Measurements from ENCODE around the gene GALNT10.
"Not testable (repeated sequence)": the region's sequence is repeated elsewhere in the genome, so short reads cannot be mapped to it uniquely, and the experiment has no call there.

GALNT10 gene

GRCh38 chr5:154359221-154359573 lies 168.7 kb downstream of the GALNT10 start:
- no peak for DNase-seq

DNA sequence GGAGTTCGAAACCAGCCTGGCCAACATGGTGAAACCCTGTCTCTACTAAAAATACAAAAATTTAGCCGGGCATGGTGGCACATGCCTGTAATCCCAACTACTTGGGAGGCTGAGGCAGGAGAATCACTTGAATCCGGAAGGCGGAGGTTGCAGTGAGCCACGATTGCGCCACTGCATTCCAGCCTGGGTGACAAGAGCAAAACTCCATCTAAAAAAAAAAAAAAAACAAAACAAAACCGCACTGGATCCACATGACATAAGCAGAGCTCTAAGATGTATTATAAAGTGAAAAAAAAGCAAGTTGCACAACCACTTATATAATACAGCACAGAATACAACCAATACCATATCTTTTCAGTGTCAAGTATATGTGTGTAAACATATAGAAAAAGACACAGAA lies 169.7 kb downstream of the GALNT10 start:
- DNase-seq: not testable (repeated sequence)

DNA sequence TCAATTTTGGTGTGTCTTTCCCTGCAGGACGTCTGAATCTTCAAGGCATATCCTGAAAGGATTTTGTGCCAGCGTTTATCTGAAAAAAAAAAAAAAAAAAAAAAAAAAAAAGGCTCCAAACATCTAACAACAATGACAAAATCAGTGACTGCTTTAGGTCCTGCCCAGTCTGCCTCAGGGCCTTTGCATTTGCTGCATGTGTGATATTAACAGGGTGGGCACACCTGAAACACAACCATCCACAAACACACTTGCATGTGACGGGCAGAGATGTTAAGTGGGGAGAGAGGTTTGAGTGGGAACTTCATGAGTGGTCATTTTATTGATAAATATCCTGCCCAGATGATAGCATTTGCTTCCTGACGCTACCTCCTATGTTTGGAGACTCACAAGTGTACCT lies 172.9 kb downstream of the GALNT10 start:
- no peak for DNase-seq

GRCh38 chr5:154364771-154365170 lies 174.2 kb downstream of the GALNT10 start:
- DNase-seq: no peak

DNA sequence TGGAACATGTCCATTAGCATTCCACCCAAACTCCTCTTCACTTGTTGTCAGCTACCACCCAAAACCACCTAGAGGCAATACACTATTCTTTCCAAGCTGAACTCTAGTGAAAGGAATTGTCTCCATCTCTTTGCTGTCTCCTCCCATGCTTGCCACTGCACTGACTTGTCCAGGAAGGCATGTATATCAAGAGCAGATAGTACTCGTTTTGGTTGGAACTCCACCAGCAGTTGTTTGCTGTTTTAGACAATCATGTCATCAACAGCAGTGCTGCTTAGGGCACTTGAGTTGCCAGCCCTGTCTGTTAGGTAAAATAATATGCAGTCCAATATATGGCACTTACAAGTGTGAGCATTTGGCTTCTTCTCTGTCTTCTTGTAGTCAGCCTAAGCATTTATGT lies 175.3 kb downstream of the GALNT10 start:
- DNase-seq: no peak

GRCh38 chr5:154366353-154366752 lies 175.8 kb downstream of the GALNT10 start:
- no peak for DNase-seq

DNA sequence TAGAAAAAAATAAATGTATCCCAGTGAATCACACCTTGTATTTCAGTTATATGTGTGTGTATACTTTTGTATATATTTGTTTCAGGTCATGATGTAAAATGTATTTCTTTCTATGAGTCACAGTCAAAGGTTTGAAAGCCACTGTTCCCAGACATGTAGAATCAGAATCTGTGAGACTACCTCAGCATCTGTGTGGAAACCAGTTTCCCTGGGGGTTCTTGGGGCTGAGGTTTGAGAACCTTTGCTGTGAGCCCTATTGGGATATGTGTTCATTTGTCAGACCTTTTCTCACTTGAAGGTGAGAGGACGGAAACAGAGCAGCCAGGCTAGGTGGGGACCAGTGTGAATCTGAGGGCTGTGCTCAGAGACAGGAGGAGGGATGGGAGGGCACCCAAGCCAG lies 176.6 kb downstream of the GALNT10 start:
- DNase-seq: no peak

GRCh38 chr5:154368041-154368800 lies 177.7 kb downstream of the GALNT10 start:
- no peak for DNase-seq

GRCh38 chr5:154369682-154370081 lies 179.1 kb downstream of the GALNT10 start:
- no peak for DNase-seq

- no peak for DNase-seq
Measured at GRCh38 chr5:154370119-154370518, 179.6 kb downstream of the GALNT10 start.

DNA sequence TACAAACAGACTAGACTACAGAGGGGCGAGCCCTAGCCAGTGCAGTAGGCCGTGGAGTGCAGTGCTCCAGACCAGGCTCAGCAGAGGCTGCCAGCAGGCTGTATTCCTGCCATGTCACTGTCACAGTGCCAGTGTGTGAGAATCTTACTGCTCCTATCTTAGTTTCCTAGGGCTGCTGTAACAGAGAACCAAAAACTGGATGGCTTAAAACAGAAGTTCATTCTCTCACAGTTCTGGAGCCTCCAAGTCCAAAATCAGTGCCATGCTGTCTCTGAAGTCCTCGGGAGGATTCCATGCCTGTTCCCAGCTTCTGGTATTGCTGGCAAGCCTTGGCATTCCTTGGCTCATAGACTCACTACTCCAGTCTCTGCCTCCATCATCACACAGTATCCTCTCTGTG lies 180.3 kb downstream of the GALNT10 start:
- no peak for DNase-seq

DNA sequence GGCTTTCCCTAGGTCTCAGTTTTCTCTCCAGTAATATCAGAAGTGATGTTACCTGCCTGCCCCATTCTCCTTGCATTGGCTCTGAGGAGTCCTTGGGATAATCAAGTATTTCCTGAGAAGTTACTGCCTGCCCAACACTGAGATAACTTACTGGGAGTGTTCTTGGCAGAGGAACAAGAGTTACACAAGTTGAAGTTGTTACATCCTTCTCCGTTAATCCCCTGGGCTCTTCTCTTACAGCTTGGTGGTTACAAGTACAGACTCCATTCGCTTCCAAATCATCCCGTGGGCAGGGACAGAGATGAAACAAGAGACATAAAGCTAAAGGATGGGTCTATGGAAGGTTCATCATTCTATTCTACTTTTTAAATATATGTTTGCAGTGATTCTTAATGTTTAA lies 181.2 kb downstream of the GALNT10 start:
- DNase-seq: no peak

GRCh38 chr5:154372661-154373060 lies 182.1 kb downstream of the GALNT10 start:
- no peak for DNase-seq

DNA sequence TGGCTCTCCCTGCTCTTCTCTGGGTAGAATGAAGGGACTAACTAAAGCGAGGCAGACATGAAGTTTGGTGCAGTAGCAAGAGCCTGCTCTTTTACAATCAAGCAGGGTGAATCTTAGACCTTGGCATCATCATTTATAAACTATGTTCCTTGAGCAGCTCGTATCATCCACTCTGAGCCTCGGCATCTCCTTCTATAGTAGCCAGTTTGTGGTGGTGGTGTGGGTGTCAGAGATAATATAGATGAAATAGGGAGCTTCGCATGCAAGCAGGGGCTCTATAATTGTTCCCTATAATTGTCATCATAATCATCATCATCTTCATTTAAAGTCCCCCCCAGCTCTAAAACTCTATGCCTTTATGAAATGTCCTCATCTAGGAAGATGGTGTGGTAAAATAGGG lies 182.8 kb downstream of the GALNT10 start:
- DNase-seq: no peak

- DNase-seq: no peak
Measured at GRCh38 chr5:154373729-154374179, 183.2 kb downstream of the GALNT10 start.

DNA sequence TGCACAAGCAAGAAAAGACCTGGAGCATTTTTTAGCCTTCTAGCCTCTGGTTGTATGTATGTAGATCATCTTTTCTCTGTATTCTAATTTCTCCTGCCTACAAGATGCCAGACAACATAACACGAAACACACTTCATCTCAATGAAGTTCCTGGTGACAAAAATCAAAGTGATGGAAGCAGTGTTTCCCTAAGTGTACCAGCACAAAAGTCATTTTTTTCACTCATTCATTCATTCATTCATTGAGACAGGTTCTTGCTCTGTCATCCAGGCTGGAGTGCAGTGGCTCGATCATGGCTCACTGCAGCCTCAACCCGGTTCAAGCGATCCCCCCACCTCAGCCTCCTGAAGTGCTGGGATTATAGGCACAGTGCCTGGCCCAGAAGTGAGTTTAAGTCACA lies 183.7 kb downstream of the GALNT10 start:
- no peak for DNase-seq

DNA sequence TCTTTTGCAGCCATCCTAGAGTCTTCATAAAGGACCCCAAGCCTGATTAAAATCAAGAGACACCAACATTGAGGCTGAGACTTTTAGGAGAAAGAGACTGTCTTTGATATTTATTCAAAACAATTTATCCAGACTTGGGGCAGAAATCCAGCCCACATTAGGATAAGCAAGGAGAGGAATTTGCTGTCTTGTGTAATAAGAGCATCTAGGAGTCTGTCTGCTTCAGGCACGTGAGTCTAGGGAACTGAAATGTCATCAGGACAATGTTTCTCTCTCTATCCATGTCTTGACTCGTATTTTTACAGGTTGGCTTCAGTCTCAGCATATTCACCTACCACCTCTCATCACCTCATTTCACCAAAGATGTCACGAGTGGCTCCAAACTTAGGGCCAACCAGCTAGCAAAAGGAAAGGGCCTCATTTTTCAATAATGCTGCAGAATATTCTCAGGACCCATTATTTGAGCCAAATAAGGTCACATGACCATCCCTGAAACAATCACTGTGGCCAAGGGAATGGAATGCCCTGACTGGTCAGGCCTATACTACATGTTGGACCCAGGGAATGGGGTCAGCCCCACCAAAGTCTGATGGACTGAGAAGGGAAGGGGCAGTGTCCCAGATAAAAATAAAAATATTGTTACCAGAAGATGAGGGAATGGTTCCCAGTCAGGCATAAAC lies 184.9 kb downstream of the GALNT10 start:
- no peak for DNase-seq

DNA sequence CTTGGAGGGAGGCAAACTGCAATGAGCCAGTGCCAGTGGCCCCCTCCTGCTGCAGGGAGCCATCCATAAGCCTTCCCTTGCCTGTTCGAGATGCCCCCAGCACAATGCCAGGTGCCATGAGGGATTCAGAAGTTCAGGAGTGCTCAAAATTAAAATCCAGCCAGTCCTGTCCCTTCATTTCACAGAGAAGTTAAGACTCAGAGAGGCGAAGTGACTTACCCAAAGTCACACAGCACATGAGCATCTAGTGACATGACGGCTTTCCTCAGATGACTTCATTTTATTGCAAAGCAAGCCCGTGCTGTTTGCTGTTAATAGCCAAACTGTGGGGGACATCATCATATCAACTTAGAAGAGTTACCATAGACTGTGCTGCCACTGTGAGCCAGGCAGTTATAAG lies 185.9 kb downstream of the GALNT10 start:
- DNase-seq: no peak

DNA sequence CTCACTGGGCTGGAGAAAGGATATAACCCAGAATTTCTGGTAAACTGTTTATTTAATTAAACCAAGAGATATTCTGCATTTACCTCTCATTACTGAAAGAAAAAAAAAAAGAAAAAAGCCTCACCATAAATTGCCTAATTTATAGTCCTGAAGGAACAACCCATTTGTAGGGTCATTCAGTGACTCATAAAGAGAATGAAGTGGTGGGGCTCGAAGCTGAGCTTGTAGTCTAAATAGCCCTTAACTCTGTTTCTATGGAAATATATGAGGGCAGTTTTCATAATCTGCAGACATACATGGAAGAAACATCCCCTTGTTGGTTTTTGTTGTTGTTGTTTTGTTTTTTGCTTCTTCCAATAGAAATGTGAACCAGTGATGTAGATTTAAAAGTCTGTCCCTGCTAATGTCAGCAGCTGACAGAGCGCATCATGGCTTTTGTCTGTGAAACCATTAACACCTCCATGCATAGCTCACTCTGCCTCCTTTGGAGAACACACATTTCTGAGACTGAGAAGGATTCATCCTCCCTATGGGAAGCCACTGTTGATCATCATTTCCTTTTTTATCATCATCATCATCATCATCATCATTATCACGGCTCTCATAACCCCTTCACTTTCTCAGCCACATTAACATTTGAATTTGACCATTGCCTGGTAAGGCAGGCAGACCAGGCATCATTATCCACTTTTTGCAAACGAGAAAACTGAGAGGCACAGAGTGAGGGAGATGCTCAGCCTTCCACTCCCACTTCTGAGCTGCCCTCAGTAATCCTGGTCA lies 187.4 kb downstream of the GALNT10 start:
- no peak for DNase-seq

- DNase-seq: no peak
Measured at GRCh38 chr5:154380263-154380662, 189.7 kb downstream of the GALNT10 start.

DNA sequence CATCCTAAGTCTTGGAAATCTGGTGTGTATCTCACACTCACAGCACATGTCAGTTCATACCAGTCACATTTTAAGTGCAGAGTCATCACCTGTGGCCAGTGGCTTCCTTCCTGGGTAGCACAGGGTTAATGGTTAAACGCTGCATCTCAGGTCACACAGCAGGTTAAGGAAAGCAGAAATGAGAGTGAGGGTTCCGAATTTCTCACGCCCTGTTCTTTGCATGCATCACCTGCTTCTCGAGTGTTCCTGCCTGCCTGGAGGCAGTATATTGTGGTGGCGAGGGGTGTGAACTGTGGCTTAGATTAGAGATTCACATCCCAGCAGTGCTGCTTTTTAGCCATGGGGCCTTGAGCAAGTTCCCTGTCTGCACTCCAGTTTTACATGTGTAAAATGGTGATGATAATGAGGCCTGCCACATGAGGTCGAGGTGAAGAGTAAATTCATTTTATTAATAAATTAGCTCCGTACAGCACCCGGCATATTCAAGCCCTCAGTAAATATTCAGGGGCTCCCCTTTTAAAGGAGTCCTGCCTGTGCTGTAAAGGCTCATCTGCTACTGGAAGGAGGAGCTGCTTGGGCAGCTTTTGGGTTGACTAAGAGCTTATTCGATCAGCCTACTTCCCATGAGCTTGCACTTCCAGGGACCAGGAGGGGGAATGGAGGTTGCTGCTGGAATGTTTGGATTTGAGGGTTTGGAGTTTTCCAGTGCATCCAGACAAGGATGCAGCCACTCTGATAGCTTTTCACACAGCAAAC lies 194.1 kb downstream of the GALNT10 start:
- DNase-seq: peak; percentile 24

GRCh38 chr5:154385236-154385512 lies 194.6 kb downstream of the GALNT10 start:
- DNase-seq: peak; percentile 15

DNA sequence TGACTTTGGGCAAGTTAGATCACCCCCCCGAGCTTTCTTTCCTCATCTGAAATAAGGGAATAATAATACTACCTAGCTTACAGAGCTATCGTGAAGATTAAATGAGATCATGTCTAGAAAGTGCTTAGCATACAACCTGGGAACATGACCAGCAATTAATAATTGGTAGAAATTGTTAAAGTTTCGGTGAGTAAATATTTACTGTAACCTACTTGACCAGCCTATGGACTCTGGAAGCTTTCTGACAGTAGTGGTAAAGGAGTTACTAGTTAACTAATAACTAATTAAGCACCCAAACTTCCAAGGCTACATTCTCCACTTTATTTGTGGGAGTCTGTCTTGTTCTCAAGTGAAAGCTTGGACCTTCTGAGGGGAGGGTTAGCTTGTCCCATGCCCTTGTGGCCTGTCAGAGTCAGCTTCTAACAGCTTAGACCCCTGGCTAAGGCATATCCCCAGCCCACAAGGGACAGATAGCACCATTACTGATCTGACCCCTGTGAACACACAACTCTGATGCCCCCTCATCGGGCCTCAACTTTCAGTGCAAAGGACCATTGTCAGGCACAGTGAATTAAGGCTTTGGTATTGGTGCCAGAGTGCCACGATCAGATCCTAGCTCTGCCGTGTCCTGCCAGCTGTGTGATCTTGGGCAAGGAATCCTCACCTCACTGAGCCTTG lies 196.6 kb downstream of the GALNT10 start:
- DNase-seq: no peak
